Keratinocyte (primary cell): ENCODE results near the gene TNS3. TPM values are rescaled to one million over a fixed set of nuclear protein-coding genes. Genes with fewer than 3 reads are reported as not detected.

Source experiments
- DNase-seq: peaks from one replicate; pipeline ENCODE4 v3.0.0-alpha.2; 2011; ENCODE audit warnings: low read depth, missing footprints, low spot score
- FAIRE-seq: peaks from 2 replicates; lab custom pipeline; 2011; peaks lifted over from hg19 to GRCh38; lab: Jason Lieb, UNC
- H2AFZ ChIP-seq: 2 replicates; pipeline ENCODE4 v1.6.0; 2012; ENCODE audit warnings: low read length, control low read depth, inconsistent platforms; ENCODE audit not compliant: control insufficient read depth
- H3K27ac ChIP-seq: 2 replicates; pipeline ENCODE4 v1.5.1; 2011; ENCODE audit warnings: low read length; ENCODE audit not compliant: control insufficient read depth, insufficient read depth
- H3K27me3 ChIP-seq: 3 replicates; pipeline ENCODE4 v1.6.0; 2011; ENCODE audit warnings: low read length; ENCODE audit not compliant: control insufficient read depth, insufficient read depth; ENCODE audit errors: extremely low read depth
- H3K36me3 ChIP-seq, 2 experiments: 2 replicates in 1 of 2; 3 replicates in 1 of 2; pipeline ENCODE4 v1.5.1; 2011; ENCODE audit warnings: low read length in 2 of 2, mild to moderate bottlenecking in 1 of 2; ENCODE audit not compliant: control insufficient read depth in 2 of 2, insufficient read depth in 2 of 2; ENCODE audit errors: extremely low read depth in 1 of 2
- H3K4me1 ChIP-seq: 3 replicates; pipeline ENCODE4 v1.5.1; 2011; ENCODE audit warnings: low read length; ENCODE audit not compliant: control insufficient read depth, insufficient read depth; ENCODE audit errors: extremely low read depth
- H3K4me2 ChIP-seq: 3 replicates; pipeline ENCODE4 v1.6.0; 2011; ENCODE audit warnings: low read depth, low read length; ENCODE audit not compliant: control insufficient read depth, insufficient read depth; ENCODE audit errors: extremely low read depth
- H3K4me3 ChIP-seq, 3 experiments: fragments of 200-600 bp in 1 of 3; sonication (generic) in 1 of 3; 2 replicates in 2 of 3; 3 replicates in 1 of 3; pipeline ENCODE4 v1.5.1; 2011 to 2016; ENCODE audit warnings: low read length in 3 of 3, mild to moderate bottlenecking in 3 of 3, control low read depth in 2 of 3, inconsistent platforms in 1 of 3, low read depth in 1 of 3, mixed read lengths in 1 of 3, mixed run types in 1 of 3, moderate library complexity in 1 of 3; ENCODE audit not compliant: control insufficient read depth in 2 of 3, insufficient read depth in 2 of 3; ENCODE audit errors: extremely low read depth in 1 of 3
- H3K79me2 ChIP-seq: 2 replicates; pipeline ENCODE4 v1.6.0; 2012; ENCODE audit warnings: low read length; ENCODE audit not compliant: control insufficient read depth, insufficient read depth
- H3K9ac ChIP-seq: 3 replicates; pipeline ENCODE4 v1.6.0; 2011; ENCODE audit warnings: low read length; ENCODE audit not compliant: control insufficient read depth, insufficient read depth; ENCODE audit errors: extremely low read depth
- H3K9me1 ChIP-seq: 3 replicates; pipeline ENCODE4 v1.6.0; 2011; ENCODE audit warnings: low read length; ENCODE audit not compliant: control insufficient read depth, insufficient read depth; ENCODE audit errors: extremely low read depth
- H3K9me3 ChIP-seq: 2 replicates; pipeline ENCODE4 v1.5.1; 2012; ENCODE audit warnings: low read depth, low read length; ENCODE audit not compliant: control insufficient read depth
- H4K20me1 ChIP-seq: 3 replicates; pipeline ENCODE4 v1.6.0; 2011; ENCODE audit warnings: low read length; ENCODE audit not compliant: control insufficient read depth, insufficient read depth; ENCODE audit errors: extremely low read depth
- CTCF ChIP-seq, 3 experiments: IDR thresholded peaks in 1 of 3; conservative IDR thresholded peaks in 1 of 3; optimal IDR thresholded peaks in 1 of 3; 2 replicates in 2 of 3; 3 replicates in 1 of 3; pipeline versions ENCODE3 to v1.5.1; 2011; ENCODE audit warnings: low read length in 3 of 3, mild to moderate bottlenecking in 3 of 3, moderate library complexity in 2 of 3, control low read depth in 1 of 3, inconsistent platforms in 1 of 3; ENCODE audit not compliant: insufficient read depth in 2 of 3; ENCODE audit errors: extremely low read depth in 1 of 3
- EZH2 ChIP-seq: IDR thresholded peaks from one replicate; pipeline ENCODE4 v1.6.1; 2012; ENCODE audit warnings: inconsistent platforms, mild to moderate bottlenecking, low read length, moderate library complexity
- dilution Hi-C: fragments of 300-500 bp; cut with MboI; formaldehyde crosslinking; loops from one replicate; pipeline ENCODE4 v1.7.0; 2020; ENCODE audit warnings: low sequenced_read_pairs; ENCODE audit not compliant: extremely low pct_ligation_motif_present
- polyA plus RNA-seq, 5 experiments: library from polyadenylated mRNA; depleted of rRNA in 3 of 5; stranded (reverse) in 3 of 5; stranded (forward) in 1 of 5; unstranded in 1 of 5; fragments of >200 nt; gene quantifications; 1 replicate in 1 of 5; 2 replicates in 3 of 5; 3 replicates in 1 of 5; pipeline versions ENCODE4 v1.2.1 to v1.2.3, GENCODE V29; 2011 to 2012; ENCODE audit warnings: missing spikeins in 2 of 5, low read depth in 1 of 5, low replicate concordance in 1 of 5

TNS3 gene
- polyA plus RNA-seq, 1 donor (not counting 4 experiments of a cell fraction or from before 2014, with no cell fraction given) = 3.9 TPM

GRCh38 chr7:47513741-47514241, 68.1 kb downstream of the TNS3 start:
- no peak overlapping the region for H3K4me3 ChIP-seq
- dilution Hi-C loops = no loop called here
- H4K20me1 ChIP-seq = no peaks in the 10 kb centered on the region
- no peak overlapping the region for H3K27ac ChIP-seq
- no peaks in the 10 kb centered on the region for H3K27me3 ChIP-seq
- H3K9me3 ChIP-seq = no peaks in the 10 kb centered on the region
- H3K9me1 ChIP-seq = no peaks in the 10 kb centered on the region
- H3K9ac ChIP-seq = no peak overlapping the region
- H3K79me2 ChIP-seq = no peaks in the 10 kb centered on the region
- DNase-seq (no peak), FAIRE-seq (no peak)
- no peaks in the 10 kb centered on the region for H3K36me3 ChIP-seq
- H3K4me2 ChIP-seq = no peak overlapping the region
- H3K4me1 ChIP-seq = no peaks in the 10 kb centered on the region
- no peak for TF ChIP-seq EZH2
- no peak for TF ChIP-seq CTCF (optimal IDR thresholded peaks at IDR 0.05 in 1 of 3, IDR thresholded peaks at IDR 0.05 in 1 of 3, conservative IDR thresholded peaks at IDR 0.05 in 1 of 3; ENCODE audit: extremely low read depth in 1 of 3, insufficient read depth in 2 of 3, low read length in 3 of 3)
- H2AFZ ChIP-seq = no peak overlapping the region

GRCh38 chr7:47512481-47513176, 69.3 kb downstream of the TNS3 start:
- H3K79me2 ChIP-seq = no peaks in the 10 kb centered on the region
- H3K9ac ChIP-seq = no peak overlapping the region
- no peak overlapping the region for H2AFZ ChIP-seq
- dilution Hi-C loops = no loop called here
- TF ChIP-seq CTCF (optimal IDR thresholded peaks at IDR 0.05 in 1 of 3, IDR thresholded peaks at IDR 0.05 in 1 of 3, conservative IDR thresholded peaks at IDR 0.05 in 1 of 3; ENCODE audit: extremely low read depth in 1 of 3, insufficient read depth in 2 of 3, low read length in 3 of 3) = no peak
- TF ChIP-seq EZH2 = no peak
- H3K9me3 ChIP-seq = no peaks in the 10 kb centered on the region
- no peak overlapping the region for H3K27ac ChIP-seq
- no peak overlapping the region for H3K4me3 ChIP-seq
- no peaks in the 10 kb centered on the region for H3K36me3 ChIP-seq
- H4K20me1 ChIP-seq = no peaks in the 10 kb centered on the region
- no peaks in the 10 kb centered on the region for H3K9me1 ChIP-seq
- H3K27me3 ChIP-seq = no peaks in the 10 kb centered on the region
- FAIRE-seq = no peak
- DNase-seq = no peak
- H3K4me1 ChIP-seq = no peaks in the 10 kb centered on the region
- H3K4me2 ChIP-seq = no peak overlapping the region
